HG02885 (cell line): ENCODE data around the gene IL17REL.

Experiments
- ATAC-seq: cut with Tn5 transposase; IDR thresholded peaks from one replicate; pipeline ENCODE4 v1.9.1; 2021; ENCODE audit warnings: mild to moderate bottlenecking; ENCODE audit not compliant: unreplicated experiment, poor library complexity

IL17REL gene

DNA sequence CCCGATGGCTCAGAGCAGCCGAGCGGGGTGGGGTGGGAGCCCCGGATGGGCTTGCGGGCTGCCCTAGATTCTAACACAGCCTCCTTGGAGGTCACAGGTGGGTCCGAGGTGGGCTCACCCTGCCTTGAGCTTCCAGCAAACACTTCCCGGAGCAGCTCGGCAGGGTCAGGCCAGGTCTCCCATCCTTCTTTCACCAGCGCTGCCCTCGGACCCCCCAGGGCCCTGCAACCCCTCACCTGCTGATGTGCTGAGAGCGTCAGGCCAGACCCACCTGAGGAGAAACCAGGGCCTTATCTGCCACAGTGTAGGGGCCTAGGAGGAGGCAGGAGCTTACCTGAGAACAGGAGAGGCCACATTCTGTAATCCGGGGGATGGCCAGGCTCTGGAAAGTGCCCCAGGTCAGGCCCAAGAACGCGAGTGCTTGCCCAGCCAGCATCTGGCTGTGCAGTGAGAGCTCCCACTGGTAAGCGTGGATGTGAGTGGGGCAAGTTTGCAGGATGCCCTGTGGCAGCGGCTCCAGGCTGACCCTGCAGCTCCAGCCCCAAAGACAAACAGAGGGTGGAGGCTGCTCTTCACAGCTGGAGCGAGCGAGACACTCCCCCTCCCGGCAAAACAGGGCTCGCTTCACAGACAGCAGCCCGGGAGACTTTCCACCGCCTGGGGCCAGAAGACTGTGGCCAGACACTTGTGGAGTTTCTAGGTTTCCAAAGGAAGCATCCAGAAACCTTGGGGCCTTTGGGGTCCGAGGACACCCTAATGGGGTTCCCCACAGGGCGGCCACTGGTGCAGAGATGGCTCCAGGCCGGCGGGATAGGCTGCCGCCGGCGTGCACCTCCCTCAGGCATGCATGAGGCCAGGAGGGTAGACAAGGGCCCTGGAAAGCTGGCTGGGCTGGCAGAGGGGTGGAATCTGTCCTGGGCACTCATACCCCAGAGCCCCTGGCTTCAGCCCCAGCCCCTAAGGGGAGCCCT lies at the start of gene IL17REL:
TSS of gene IL17REL (minus strand) at position 555 of the 971 bp plus-strand sequence. CDS start at position 436, 119 bp downstream.
- ATAC-seq = no peak

DNA sequence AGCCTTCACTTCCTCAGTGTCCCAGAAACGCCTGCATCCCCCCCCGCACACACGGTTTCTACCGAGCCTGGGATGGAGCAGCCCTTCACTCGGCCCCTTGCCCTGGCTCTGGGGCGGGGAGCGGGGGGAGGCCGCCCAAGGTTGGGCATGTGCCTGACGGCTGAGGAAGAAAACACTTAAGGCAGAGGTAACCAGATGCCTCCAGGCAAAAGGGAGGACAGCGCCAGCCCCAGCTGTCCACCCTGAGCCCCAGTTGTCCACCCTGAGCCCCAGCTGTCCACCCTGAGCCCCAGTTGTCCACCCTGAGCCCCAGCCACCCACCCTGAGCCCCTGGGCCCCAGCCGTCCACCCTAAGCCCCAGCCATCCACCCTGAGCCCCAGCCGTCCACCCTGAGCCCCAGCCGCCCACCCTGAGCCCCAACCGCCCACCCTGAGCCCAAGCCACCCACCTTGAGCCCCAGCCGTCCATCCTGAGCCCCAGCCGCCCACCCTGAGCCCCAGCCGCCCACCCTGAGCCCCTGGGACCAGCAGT lies 49.3 kb upstream of the IL17REL start:
- no peak for ATAC-seq

DNA sequence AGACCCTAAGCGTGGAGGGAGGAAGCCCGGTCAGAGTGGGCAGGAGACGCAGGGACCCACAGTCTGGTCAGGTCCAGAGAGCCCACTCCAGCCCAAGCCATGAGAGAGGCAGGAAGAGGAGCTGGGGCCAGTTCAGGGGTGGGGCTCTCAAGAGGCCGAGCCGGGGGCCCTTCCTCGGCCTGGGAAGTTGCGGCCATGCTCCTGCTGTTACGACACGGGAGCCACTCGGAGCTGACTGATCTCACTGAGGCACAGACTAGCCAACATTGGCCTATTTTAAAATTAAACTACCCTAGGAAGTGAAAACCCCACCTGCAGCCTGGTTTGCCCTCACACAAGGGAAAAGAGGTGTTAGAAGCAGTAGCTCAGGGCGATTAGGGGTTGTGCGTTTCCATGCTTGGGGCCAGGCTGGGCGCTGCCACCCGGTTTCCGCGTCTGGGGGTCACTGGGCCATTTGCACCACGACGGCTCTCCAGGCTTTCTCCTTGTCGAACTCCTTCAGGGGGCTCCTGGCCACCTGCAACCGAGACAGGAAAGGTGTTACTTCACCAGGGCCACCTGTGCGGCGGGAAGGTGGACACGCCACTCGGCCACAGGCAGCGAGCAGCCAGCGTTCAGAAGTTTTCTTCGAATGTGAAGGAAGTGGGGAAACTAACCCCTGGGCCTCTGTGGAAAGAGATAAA lies 48.7 kb upstream of the IL17REL start:
- no peak for ATAC-seq

DNA sequence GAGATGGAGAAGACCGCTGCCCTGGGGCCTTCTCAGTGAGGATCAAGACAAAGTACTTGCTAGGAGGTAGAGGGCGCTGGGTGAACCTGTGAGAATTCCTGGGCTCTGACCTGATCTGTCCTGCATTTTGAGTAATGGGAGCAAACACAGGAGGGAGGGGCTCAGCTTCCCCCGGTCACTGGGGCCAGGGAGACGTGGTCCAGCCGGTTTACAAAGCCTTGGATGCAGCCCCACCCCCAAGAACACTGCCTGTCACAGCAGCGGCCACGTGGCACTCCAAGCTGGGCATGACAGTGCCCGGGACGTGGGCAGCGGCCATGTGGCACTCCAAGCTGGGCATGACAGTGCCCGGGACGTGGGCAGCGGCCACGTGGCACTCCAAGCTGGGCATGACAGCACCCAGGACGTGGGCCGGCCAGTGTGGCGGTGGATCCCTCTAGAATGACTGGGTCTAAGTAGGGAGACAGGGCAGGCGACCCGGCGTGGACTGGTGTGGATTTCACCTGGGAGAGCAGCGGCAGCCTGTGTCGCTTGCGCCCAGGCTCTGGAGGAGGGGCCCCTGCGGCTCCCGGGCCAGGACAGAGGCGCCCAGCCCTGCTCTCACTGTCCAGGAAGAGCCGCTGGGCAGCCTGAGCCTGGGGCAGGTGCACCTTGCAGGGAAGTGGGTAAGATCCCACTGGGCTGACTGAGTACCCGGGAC lies 48.0 kb upstream of the IL17REL start:
- no peak for ATAC-seq

DNA sequence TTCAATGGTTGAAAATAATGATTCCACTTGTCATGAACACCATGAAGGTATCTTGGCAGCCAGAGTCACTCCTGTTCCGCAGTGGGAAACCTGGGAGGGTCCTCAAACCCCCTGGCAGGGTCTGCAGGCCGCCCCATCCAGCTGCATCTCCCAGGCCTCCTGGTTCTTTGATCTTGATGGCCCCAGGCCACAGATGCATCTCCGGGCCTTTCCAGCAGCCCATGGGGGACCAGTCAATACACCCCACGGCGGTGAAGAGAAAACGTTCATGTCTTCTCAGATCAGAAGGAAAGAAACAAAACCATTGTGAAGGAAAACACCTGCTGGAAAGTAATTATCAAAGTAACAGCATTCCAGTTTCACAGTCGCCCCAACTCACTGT lies 47.3 kb upstream of the IL17REL start:
- no peak for ATAC-seq

DNA sequence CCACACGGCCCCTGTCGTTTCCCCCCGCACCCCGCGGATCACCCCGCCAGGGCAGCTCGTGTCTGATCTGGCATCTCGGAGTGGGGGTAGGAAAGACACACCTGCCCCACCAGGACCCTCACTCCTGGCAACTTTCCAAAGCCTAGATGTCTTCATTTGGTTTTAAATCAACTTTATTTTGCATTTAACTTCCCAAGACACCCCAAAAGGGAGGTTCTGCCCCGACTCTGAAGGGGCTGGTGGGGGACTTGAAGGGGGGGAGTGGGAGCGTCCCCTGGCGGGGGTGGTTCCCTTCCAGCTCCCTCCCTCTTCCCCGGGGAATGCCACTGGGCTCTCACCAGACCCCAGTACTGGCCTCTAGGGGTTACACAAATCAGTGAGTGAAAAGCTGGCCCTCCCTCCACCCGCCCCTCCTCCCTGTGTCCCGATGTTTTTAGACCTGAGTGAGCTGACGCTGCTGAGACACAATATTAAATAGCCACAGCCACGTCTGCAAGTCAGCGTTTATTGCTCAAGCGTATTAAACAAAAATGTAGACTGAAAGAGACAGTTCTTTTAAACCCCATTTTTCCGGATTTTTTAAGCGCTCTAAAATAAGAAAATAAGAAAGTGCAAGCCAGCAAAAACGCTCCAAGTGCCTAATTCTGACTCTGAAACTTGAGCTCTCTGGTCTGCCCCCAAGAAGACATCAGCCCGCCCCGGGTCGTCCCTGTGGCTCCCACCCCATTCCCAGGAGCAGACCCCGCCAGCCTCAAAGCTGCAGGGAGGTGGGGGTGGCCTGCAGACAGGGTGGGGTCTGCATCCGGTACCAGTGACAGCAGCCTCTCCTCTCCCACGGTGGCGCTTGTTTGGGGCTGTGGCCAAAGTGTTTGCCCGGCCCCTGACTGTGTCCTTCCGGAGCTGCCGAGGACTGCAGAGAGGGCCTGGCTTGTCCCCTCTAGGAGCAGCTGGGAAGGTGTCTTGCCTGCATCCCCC lies 46.6 kb upstream of the IL17REL start:
- no peak for ATAC-seq

DNA sequence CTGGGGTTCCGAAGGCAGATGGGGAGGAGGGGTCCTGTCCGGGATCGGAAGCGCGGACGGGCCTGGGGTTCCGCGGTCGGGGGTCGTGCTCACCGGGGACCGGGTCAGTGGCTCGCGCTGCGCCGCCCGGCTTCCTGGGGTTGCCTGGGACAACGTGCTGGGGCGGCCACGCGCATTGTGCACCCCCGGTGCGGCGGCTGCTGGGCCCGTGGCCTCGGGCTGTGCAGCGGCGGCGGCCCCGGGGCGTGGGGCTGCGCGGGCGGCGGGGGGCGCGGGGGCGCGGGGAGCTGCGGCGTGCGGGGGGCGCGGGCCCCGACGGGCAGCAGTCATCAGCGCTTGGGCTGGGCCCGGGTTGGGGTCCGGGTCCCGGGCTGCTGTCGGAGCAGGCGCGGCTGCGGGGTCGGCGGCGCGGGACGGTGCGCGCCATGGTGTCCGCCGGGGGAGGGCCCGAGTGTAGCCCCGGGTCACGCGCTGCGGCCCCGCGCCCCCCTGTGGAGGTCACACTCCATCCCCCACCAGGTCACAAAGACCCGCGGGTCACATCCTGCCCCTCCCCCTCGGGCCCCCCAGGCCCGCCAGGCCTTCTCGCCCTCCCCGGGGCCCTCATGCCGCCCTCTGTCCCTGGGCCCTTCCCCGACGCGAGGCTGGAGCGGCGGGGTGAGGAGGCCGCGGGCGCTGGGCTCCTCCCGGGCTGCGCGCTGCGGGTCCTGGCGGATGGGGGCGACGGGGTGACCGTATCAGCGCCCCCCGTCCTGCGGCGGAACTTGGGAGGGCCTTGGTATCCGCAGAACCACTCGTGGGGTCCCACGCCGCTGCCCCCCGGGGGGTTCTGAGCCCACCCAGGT lies 45.7 kb upstream of the IL17REL start, which contains the start of gene TTLL8:
TSS of gene TTLL8 (minus strand) at position 238 of the 845 bp plus-strand sequence.
- ATAC-seq = no peak

DNA sequence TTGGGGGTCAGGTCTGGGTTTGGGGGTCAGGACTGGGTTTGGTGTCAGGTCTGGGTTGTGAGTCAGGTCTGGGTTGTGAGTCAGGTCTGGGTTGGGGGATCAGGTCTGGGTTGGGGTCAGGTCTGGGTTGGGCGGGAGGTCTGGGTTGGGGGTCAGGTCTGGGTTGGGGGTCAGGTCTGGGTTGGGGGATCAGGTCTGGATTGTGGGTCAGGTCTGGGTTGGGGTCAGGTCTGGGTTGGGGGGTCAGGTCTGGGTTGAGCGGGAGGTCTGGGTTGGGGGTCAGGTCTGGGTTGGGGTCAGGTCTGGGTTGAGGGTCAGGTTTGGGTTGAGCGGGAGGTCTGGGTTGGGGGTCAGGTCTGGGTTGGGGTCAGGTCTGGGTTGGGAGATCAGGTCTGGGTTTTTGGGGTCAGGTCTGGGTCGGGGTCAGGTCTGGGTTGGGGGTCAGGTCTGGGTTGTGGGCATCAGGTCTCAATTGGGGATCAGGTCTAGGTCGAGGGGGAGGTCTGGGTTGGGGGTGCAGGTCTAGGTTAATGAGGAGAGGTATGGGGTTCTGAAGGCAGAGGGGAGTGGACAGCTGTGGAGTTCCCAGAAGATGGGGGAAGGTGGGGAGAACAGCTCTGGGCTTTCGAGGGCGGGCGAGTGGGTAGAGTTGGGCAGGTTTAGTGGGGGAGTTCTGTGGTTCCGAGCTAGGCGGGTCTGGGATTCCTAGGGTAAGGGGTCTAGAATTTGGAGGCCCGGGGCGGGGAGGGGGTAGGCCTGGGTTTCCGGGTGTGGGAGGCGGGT lies 44.9 kb upstream of the IL17REL start:
- ATAC-seq = no peak

DNA sequence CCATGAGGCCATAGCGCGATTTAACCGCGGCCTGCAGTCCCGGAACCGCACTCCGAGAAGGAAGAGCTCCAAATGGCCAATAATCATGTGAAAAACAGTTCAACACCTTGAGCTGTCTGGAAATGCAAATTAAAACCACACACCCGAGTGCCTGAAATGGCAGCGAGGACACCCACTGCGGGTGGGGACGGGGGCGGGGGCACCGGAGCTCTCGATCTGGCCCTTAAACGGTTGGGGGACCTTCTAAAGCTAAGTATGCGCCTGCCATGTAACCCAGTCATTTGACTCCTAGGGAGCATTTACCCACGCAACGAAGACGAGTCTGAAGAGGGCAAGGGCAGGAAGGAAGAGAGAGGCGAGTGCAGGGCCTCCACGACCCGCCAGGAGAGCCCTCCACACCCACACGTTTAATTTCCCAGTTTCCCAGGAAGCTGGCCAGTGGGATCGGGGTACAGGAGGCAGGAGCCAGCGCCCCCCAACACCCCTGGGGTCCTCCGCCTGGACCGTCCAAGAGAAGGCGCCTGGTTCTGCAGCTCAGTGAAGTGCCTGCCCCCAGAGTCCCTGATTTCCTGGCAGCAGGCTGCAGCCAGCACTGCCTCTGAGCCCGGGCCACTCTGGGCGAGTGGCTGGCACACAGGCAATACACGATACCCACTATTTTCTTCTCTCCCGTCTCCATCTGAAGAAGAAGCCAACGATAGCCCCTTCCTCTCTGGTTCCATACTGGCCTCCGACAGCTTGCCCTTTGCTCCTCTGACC lies 43.8 kb upstream of the IL17REL start:
- no peak for ATAC-seq

DNA sequence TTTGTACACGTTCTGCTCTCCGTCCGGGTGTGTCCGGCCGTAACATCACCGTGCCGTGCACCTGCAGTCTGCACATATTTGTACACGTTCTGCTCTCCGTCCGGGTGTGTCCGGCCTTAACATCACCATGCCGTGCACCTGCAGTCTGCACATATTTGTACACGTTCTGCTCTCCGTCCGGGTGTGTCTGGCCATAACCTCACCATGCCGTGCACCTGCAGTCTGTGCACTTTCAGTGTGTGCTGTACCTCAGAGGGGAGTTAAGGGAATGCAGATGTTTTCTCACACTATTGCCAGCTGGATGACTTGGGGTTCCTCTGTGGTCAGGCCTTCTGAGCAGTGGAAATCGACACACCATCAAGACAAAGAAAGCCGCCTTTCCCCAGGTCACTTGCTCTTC lies 41.3 kb upstream of the IL17REL start:
- ATAC-seq = no peak

DNA sequence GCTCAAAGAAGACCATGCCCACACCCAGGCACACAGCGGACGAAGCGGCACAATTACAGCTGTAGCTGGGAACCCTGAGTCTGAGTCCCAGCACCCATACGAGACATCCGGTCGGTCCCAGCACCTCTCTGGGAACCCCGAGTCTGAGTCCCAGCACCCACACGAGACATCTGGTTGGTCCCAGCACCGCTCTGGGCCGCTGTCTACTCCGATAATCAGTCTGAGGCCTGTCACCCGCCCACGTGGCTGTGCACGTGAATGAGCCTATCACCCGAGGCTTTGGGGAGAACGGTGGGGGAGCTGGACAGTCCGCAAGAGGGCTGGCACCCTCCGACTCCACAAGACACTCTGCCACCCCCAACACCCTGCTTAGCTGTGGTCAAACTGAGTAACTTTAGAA lies 39.4 kb upstream of the IL17REL start:
- no peak for ATAC-seq

DNA sequence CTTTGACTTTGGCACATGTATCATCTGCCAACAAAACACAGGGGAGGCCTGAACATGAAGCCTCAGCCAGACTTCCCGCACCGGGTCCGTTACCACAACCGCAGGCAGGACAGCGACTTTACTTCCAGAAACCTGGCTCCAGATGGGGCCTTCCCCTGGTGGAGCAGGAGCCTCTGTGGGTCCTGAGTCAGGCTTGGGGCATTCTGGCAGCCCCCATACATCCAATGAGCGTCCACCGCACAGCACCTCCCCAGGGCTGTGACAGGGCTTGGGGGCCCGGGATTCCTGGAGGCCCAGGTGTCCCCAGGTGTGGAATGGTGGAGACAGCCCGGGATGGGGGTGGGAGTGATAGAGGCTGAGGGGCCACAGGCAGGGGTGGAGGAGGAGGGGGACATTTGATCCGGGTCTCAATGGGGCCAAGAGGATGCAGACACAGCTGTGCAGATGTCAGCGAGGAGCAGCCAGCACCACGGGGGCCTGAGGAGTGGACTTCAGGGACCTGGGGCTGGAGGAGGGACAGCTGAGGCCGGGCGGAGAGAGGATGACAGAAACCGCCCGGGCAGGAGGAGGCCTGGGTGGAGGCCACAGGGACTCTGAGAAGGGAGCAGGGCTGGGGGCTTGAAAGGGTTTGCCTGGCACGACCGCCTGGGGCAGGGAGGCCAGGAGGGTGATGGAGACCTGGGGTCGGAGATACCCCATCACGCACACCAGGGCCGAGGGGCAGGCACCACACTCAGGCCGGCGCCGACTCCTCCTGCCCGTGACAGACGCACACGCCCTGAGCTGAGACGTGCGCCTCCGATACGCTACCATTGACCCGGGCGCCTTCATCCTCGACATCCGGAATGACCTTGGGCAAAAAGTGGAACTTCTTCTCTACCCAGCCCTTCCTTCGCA lies 37.0 kb upstream of the IL17REL start:
- no peak for ATAC-seq

DNA sequence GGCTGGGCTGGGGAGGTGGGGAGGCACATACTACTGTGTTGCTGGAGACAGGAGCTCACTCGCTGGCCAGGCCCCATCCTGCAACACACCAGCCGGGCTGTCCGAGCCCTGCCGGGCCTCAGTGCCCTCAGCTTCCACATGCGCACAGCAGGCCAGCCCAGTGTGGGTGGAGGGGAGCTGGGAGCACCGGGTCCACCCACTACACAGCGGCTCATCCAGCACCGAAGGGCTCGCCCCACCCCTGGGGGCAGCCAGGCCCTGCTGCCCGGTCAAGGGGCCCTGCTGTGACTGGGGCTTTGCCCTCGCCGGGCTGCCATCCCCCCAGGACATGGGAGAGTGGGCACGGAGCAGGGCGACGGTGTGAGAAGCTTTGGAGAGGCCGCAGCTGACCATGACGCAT lies 36.3 kb upstream of the IL17REL start:
- ATAC-seq = no peak

DNA sequence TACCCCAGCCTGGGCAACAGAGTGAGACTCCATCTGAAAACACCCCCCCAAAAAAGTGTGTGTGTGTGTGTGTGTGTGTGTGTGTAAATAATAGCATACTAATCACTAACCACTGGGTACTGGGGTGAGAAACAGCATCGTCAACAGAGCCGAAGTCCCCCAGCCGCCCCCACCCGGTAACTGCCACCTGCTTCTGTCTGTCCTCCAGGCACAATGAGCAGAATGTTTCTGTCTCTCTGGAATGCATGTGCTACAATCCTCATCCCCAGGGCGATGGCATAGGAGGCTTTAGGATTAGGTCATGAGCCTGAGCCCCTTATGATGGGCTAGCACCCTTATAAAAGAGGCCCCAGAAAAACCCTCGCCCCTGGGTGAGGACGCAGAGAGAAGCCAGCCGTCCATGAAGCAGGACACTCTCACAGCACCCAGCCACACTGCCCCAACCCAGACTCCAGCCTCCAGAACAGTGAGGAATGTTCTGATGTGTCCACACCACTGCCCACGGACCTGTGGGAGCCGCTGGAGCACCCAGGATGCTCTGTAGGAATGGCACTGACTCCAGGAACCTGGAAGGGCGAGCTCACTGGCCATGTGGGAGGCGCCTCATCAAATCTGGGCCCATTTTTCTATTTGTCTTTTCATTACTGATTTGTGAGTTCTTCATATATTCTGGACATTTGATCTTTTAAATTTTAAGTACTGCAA lies 35.6 kb upstream of the IL17REL start:
- ATAC-seq = no peak

DNA sequence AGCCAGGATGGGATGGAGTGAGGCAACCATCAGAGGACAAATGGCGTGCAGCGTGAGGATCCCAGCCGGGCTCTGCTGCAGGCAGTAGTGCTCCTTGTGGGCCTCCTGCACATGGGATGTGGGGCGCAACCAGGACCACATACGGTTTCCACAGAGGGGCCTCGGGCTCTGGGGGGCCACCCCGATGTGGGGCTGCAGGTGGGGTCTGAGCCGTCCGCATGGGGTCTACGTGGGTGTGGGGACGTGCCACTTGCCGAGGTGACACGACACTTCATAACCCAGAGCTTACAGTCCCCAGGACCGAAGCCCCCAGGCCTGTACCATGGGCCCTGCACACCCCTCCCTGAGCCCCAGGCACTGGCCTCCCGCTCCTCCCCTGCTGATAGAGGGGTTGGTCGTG lies 34.8 kb upstream of the IL17REL start:
- ATAC-seq = no peak
